Kasumi-1 (cell line): Measurements from ENCODE around the gene URB1.
A peak's percentile ranks its signal among the peaks of the same experiment; 100 is the strongest.
"Not testable (repeated sequence)": the region's sequence is repeated elsewhere in the genome, so short reads cannot be mapped to it uniquely, and the experiment has no call there.

ENCODE experiments used
- DNase-seq, 2 experiments: peaks; one replicate each; lab custom pipeline; 2025; lab: John Stamatoyannopoulos, UW

Gene URB1, protein sequence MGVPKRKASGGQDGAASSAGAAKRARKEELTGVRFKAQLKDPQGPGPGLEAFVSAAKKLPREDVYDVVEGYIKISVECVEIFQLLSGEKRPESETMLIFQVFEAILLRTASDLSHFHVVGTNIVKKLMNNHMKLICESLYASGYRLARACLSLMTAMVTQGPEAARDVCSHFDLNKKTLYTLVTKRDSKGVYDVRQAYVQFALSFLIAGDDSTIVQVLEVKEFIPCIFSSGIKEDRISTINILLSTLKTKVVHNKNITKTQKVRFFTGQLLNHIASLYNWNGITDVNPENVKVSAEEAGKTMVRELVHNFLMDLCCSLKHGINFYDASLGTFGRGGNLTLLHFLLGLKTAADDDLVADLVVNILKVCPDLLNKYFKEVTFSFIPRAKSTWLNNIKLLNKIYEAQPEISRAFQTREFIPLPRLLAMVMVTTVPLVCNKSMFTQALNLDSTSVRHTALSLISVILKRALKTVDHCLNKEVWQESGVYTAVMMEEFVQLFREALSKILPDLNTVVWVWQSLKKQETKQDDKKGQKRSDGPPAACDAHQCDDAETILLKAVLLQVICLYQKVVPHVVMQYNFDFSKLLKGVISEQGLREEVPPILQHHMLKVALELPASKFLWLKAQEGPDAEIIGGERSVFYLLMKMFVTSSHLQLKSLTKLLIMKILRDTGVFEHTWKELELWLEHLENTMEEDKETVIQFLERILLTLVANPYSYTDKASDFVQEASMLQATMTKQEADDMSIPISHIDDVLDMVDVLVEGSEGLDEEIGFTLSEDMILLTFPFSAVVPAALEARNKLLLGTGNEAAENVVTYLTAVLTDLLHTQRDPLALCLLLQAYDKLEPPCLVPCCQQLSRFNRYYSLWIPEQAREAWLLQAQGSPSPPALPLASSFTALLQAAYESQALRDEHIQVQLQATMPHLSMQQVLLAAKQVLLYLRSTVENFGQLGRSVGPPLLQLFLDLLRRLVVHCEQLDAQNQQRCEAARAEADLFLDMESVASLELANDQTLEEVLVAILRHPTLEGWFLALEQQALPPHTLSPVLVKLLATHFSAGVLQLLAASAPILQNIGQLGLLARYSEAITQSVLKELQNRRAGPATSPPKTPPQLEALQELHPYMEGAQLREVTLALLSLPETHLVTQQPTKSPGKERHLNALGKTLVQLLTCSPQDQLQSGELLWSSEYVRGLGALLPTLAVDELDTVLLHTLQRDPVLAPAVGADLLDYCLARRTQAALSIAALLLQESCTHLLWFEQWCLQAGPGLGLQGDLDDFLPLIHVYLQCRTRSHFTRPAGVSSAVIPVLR (N-terminal part only)

DNA sequence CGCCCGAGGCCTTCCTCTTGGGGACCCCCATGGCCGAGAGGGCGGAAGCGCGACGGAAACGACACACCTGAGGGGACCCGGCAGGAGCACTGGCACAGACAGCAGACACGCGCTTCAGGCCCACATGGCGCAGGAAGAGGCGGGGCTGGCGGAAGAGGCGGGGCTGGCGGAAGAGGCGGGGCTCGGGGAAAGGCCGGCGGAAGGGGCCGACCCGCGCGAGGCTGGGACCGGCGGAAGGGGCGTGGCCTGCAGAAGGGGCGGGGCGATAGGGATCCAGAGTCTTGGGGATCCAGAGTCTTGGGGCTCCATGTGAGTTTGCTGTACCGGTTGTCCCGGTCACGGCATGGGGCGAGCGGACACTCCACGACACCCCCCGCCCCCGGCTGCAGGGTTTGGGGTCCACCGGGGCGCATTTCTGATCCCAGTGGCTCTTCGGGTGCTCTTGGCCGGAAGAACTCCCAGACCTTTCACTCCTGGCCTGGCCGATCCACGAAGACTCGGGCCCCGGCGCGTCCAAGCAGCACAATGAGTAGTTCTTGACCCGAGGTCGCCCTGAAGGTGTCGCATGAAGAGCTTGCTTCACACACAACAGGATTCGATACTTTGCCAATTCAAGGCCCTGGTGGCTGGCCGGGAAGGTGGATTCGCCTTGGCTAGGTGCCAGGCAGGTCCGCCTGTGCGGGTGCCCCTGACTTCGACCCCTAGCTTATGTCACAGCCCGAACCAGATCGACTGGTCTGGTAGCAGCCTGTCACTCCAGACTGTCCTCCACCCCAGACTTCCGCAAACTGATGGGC is at the start of gene URB1:
TSS of gene URB1 (minus strand) at position 133 of the 797 bp plus-strand sequence. CDS start at position 31, 102 bp downstream.
- DNase-seq: peak; percentile 74 to 77

DNA sequence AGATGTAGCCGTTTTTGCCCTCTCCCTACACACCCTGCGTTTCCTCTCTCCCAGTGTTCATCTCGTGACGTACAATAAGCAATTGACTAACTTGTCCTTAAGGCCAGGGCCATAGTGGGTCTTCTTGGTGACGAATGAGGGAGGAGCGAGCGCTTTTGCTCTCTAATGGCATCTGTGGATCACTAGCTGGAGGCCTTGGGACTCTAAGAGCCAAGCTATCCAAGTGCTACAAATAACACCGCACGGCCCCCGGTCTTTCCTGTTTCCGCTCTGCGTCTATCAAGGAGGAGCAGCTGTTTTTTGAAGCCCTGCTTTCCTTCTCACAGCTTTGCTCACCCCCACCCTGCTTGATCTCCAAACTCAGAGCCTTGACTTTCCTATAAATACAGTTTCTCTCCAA is 44.9 kb upstream of the URB1 start:
- DNase-seq: no peak

DNA sequence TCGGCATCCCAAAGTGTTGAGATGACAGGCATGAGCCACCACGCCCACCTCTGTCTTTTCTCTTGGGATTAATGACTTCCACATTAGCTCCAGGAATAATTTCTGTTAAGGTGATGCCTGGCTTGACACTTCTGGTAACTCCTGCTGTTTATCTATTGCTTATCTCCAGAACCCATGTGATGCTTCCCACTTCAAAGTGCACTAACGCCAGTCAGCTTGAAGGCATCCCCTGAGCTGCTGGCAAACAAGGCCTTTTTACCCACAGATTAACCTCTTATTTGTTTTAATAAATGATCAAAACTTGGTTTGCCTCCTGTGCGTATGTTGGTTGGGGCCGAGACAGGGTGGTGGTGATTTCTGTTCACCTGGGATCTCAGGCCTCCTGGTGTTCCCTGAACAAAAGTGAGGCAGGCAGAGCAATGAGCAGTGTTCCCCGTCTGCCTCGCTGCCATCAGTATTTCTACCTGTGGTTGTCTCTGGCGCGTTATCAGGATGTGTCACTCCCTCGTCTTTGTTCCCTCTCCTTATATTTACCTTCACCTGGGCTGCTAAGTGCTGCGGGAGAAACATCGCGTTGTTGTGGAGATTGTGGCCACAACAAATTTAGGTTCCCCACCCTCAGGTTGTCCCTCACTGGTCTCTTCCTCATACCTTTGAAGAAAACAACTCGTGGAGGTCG is 40.3 kb upstream of the URB1 start:
- not testable (repeated sequence) for DNase-seq

DNA sequence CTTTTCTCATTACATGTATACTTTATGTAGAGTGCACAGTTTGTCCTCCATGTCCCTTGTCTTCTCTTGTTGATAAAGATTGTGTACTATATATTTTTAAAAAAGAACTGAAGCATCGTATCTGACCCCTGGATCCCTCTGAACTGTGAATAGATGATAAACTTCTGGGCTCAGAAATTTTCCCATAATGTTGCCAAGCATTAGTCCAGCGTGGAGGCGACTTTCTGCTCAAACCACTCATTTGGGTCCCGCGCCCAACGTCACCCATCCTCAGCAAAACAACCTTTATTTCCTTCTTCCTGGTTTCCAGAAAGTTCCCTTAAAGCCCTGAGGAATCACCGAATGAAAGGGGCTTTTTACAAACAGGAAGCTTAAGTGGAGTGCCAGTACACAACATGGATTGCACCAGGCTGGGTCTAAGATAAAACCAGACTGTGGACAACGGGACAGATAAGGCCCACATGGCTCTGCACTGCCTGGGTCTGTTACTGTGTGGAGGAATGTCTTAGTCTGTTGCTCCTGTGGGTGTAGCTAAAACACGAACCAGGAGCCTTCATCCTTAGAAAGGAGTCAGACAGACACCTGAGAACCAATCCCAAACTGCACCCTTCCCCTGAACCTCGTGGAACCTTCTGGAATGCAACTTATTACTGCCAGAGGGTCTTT is 35.3 kb upstream of the URB1 start:
- no peak for DNase-seq

DNA sequence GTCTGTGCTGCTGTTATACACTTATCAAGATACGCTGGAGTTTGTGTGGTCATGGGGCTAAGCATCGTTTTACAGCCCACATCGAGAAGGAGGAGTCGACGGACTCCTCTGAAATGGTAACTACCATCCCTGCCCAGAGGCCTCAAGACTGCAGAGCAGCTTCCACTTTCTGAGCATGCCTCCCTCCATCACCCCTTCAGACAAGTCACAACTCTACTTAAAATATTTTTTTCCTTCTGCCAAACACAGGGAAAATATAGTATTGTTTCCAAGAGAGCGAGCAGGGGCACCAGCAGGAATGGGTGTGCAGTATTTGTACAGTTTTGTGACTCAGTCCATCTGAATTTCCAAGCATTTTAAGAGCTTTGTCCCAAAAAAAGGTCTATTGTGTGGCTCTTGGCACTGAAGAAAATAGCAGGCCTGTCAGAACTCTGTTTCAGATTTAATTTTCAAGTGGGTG is 33.8 kb upstream of the URB1 start:
- no peak for DNase-seq

DNA sequence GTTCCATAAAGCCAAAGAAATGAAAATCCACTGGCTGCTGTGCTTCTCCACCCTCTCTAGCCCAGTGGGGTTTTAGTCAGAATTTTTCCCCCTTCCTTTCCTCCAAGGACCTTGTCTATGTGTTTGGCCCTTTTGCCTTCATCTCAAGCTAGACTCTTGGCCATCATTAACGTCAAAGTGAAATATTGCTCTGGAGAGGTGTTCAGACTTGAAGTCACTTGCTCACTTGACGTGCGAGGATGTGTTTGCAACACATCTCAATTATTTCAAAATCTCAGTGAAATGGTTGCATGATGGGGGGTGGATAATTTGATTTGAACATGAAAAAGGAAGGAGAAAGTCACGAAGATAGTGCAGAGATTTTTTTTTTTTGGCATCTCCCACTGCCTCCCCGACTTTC is 33.3 kb upstream of the URB1 start:
- no peak for DNase-seq

DNA sequence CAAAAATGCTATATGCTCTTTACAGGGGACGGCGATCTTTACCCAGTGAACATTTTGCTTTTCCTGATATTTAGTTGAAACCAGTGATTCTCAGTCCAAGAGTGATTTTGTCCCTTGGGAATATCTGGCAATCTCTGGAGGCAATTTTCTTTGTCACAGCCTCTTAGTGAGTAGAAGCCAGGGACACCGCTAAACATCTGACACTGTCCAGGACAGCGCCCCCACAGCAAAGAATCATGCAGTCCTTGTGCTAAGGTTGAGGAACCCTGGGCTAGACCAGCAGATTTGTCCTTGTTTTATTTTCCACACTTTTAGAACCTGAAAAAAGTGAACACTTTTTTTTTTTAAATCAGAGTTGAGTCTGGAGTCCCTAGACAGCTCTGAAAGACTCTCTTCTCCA is 32.8 kb upstream of the URB1 start:
- no peak for DNase-seq

DNA sequence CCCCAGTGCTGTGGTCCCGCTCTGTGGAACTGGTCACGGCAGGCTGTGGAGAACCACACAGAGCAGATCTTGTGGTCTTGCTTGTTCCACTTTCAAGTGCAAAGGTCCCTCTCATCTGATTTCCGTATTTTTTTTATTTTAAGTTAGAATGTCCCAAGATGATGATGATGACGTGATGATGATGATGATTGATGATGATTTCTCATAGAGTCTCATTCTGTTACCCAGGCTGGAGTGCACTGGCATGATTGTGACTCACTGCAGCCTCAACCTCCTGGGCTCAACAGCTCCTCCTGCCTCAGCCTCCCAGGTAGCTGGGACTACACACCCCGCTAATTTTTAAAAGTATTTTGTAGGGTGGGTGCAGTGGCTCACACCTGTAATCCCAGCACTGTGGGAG is 31.9 kb upstream of the URB1 start:
- DNase-seq: no peak

DNA sequence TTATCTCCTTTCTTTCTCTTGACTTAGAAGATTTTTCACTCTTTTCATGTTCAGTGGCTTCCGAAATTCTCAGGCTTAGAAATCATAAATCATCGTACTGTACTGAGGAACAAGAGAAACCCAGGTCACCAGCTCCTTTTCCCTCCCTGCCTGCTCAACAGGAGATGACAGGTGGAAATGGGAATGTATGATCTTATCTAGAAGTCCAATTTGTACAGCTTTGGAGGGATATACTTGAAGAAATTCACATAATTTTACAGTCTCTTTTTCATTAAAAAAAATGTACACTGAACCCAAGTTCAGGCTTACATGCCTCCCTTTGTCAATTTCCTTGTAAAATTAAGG is 31.4 kb upstream of the URB1 start:
- no peak for DNase-seq

DNA sequence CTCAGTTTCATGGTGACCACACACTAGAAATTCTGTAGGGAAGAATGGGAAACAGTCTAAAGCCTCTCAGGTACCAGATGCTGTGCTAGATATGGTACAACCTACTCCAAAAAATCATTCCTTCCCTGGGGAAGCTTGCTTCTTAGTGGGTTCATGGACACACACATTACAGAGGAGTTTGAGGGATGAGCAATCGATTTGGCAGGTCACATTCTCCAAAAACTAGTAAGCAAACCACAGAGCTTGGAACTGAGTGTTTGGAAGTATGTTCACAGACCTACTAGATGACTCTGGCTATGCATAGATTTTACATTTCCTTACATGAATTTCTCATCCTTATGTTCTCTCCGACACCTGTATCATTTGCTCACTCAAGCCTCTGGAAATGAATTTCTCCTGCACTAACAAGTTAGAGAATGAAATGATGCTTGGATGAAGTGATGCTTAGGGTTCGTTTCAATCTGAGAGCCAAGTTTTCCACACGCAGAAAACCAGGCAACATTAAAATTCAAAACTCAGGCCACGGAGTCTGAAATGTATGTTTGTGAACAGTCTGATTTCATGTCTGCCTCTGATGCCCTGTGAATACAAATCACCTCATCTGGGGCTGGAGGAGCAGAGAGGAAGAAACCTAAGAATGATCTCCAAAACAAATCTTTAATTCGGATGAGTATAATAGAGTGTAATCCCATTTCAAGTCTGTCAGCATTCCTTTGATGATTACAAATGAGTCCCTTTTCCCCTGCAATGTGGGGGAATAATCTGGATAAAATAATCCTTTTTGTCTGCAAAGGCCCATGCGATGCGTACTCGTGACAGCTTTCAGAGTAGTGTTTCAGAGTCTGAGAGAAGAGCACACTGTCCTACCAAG is 30.7 kb upstream of the URB1 start:
- DNase-seq: no peak

DNA sequence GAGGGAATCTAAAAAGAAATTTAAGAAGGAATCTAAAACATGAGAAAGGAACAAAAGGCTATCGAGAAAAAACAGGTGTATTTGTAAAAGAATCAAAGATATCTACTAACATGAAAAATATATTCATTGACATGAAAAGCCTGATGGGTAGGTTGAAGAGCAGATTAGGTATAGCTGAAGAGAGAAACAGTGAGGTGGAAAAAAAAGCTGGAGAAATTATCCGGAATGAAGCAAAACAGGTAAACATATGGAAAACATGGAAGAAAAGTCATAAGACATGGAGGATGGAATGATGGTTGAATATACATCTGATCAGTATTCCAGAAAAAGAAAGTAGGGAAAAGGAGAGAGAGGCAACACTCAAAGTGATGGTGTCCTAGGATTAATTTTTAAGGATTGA is 29.3 kb upstream of the URB1 start:
- no peak for DNase-seq

DNA sequence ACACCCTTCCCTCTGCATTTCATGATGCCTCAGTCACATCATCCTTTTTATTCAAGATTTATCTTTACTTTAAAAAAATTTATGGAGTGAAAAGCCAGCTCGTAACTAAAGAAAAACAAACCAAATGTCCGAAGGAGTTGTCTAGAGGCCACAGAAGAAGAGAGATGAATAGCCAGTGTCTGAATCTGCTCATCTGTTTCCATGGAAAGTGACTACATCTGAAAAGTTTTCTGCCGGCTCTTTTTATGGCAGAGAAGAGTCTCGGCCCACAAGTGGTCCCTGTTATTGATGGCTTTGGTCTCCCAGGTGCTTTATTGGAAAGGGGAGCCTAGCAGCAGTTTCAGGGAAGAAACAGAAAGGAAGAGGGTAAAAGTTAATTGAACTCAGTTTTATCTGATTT is 25.3 kb upstream of the URB1 start:
- no peak for DNase-seq

DNA sequence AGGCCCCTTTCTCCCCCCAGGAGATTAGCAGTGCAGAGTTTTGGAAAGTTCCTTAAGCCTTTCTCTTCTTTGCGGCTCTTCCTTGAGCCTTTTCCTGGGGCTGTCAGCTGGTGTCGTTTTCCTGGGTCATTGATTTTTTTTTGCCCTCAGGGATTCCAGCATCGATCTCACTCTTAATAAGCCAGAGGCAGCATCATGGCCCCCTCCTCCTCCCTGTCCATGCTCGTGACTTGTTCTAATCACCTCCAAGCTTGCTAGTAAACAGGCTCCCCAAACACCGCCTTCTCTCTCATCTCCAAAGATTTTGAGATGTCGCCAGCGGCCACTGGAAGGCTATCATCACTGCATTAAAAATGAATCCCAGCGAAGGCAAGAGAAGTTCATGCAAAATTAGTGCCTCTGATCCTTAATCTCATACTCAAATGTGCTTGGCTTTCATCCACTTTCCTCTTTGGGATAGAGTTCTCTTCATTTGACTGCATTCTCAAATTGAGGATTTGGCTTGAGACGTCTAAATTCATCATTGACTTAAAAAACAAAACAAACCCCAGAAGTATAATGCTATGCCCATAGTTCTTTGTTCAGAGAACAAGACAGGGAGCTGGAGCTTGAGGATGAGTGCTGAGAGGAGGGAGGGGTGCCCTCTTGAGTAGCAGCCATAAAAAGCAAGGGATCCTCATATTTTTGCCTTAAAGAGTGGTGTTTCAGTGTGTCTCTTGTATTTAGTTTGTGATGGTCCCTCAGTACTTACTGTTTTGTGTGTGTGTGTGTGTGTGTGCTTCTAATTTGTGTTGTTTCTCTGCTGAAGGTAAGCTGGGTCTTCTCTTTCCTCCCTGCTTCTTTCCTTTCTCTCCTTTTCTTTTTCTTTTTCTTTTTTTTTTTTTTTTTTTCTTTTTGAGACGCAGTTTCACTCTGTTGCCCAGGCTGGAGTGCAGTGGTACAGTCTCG is 22.9 kb upstream of the URB1 start:
- no peak for DNase-seq

DNA sequence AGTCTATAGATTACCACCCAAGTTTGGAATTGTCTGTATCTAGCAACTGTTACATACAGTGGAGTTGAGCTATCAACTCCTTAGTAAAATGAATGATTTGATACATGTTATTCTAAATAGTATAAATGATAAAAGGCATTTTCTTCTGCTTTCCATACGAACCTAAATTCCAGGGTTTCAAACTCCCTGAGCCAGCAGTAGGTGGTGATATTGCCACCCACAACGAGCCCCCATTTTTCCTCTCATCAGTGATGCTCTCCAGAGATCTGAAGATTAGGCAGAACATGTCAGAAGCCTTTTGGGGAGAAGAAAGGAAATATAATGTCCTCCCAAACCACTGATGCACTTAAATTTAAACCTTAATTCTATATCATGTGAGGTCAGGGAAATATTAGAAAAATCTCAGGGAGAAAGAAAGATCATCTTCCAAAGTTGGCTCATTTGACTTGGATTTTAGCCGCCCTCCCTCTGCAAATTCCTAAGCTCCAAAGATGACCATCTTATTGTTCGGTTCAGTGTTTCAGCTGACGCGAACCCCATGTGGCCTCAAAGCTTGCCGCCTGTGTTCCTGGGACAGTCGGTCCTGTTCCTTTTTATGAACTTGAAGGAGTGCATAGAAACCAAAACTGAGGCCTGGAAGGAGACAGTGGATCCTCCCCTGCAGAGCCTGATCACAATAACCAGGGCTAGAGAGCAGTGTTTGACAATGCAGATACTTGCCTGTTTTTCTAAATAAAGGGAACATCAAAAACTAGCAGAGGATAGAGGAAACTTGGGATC is 22.0 kb upstream of the URB1 start:
- DNase-seq: no peak

DNA sequence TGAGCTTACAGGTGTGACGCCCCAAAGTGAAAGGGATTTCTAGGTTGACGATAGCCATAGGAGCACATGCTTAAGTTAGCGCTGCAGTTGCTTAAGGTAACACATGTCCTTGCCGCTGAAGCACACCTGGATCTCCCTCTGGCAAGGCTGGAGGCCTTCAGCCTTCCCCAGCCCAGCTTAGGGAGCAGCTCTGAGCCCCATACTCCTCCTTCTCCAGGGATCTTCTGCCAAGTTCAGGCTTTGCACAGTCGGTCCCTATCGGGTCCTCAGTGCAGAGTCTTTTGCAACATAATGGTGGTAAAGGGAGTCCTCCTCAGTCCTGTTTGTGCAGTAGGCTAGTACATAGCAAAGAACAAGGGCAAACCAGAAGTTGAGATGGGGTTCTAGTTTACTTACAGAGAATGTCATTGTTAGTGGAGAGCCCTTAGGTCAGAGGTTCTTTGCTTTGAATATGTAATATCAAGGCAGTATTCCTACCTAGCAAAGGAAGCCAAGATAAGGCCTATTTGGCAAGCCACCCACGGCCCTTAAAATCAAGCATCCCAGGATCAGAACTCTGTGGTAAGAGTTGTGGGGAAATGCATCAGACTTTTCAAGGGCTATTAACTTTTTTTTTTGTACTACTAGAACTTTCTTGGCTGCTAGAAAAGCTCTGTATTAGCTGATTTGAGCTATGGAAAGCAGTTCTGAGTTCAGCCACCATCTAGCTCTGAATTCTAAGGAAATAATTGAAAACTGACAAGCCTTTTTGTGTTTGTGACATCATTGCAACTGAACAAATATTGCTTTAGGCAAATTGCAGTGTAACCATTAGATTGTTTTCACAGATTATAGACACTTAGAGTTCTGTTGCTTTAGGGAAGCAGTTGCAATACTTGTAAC is 21.1 kb upstream of the URB1 start:
- DNase-seq: no peak

DNA sequence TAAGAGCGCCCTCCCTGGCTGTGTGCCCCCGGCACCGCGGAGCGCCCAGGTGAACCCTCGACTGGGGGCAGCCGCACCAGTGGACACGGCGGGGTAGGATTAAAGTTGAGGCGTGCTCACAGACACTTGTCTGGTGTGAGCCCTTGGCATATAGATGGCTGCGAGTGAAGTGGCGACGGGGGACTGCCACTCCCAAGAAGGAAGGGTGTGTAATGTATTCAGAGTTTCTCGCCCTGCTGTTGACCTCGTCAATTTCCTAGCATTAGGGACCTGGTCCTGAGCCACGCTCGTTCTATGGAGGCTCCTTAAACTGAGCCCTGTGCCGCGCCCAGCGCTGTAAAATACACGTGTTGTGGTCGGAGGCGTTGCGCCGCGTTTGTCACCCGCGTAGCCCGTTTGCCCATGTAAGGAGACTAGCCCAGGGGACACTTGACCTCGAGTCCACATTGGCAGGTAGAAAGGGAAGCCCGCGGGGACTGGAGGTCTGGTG is 20.2 kb upstream of the URB1 start:
- DNase-seq: no peak
